ENCODE results near the gene SERPINA5.

DNA sequence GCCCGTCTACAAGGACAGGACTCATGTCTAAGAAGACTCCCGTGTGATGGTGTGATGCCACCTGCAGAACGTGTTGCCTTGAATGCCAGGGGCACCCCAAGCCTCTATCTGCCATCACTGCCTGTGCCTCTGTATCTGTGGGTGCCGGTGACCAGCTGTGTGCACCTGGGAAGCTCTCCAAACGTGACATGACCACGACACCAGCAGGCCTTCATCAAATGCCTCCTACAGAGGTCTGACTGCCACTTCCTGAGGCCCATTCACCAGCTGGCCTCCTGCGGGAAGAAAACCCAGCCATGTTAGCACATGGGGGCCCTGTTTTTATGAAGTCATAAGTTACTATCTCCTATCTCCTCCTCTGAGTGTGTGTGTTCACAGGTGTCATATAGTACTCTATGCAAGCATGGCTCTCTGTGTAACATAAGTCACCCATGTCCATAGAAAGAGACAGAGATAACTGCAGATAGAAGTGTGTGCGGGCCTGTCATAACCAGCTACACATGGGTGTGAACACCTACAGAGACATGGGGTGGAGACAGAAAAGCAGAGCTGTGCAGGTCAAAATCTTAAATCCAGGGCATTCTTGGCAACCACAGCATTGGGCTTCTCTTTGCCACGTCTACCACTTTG is 38.3 kb upstream of the SERPINA5 start:
- TF ChIP-seq GATA2 (IDR thresholded peaks at IDR 0.05; ENCODE audit: low read depth, low read length) (no peak), GATA3 (IDR thresholded peaks at IDR 0.05; ENCODE audit: low read depth, low read length) (no peak)
